CD4-positive, alpha-beta T cell treated with Interleukin-15 for 1 hour (primary cell): Measurements from ENCODE around the gene GEN1.
A peak's percentile ranks its signal among the peaks of the same experiment; 100 is the strongest.

Experiments
- DNase-seq: peaks from one replicate; pipeline ENCODE4 v3.0.0-alpha.2; 2020

Gene GEN1

DNA sequence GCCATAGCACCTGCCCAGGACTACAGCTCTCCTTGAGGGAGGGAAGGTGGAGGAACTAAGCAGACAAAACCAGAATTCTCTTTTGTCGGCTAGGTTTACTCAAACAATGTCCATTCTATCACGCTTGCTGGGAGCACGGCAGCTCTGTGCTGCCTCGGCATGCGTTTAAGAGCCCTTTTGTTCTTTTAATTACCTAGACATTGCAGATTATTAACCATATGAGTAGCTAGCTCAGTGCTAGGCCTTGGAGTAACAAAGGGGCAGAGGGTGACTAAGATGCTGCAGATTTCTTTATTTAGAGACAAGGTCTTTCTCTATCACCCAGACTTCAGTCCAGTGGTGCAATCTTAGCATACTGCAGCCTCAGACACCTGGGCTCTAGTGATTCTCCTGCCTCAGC, 73.4 kb downstream of the GEN1 start:
- DNase-seq, result no peak

- no peak for DNase-seq
These were observed 73.8 kb downstream of the GEN1 start for GRCh38 chr2:17827785-17828184.

DNA sequence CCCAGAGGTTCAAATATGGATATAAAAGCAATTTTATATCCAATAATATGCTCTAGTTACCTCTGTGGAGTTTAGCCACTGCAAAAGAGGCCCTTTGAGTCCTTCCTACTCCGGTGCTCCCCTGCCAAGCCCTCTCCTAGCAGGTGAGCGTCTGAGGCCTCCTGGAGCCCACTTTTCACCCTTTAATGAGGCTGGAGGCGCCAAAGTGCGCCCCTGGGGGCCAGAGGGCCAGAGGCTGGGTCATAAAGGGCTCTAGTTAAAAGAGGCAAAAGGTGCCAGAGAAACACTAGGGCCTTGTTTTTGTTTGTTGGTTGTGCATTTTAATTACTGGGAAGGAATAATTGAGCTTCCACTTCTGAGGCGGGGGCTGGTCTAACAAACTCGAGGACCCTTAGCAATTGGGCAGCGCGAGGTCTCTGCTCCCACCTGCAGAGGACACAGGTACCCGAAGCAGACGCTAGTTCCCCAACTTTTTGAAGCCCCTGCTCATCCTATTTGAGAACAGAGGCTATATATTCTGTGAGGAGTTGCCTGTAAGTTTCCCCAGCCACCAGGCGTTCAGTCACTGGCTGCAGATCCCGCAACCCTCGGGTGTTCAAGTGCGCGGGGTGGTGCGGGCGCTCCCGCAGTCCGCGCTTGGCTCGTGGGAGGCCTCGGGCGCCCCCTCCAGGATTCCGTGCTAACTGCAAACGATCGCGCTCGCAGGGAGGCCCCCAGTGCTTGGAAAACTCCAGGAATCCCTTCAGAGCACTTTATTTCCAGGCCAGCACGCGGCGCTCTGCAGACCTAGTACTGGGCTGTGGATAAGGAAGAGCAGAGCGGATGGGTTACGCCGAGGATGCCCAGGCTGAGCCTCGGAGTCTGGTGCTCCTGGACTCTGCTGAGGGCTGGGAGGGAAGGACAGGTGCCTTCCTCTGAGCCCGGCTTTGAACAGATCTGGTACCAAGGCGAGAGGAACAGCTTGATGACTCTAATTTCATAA, 76.4 kb downstream of the GEN1 start:
- peak; percentile 28 for DNase-seq

DNA sequence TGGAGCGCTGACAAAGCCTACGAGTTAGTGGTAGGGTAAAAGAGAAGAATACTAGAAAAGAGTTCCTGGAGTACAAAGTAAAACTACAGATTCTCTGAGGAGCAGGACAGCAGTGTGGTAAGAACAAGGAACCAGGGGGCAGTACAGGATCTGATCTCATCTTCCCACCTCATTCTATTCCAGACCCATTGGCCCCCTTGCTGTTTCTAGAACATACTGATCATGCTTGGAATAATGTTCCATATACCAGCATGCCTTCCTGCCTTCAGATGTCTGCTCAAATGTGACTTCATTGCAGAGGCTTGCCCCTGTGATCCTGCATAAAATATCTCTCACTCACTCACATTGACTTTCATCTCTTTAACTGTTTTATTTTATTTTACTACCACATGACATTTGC, 81.6 kb downstream of the GEN1 start:
- no peak for DNase-seq
